Muscle of leg (tissue), 11 donors: ENCODE results near the gene HCST. TPM values are rescaled to one million over a fixed set of nuclear protein-coding genes. Genes with fewer than 3 reads are reported as not detected.
A peak's percentile ranks its signal among the peaks of the same experiment; 100 is the strongest.

Source experiments
- DNase-seq: peaks from one replicate; pipeline ENCODE4 v3.0.0; 2013
- H3K27ac ChIP-seq: one replicate; pipeline ENCODE4 v1.5.1; 2013; ENCODE audit warnings: mild to moderate bottlenecking, low read length, control low read depth
- H3K27me3 ChIP-seq: one replicate; pipeline ENCODE4 v1.6.1; 2013; ENCODE audit warnings: low read length; ENCODE audit not compliant: control insufficient read depth, insufficient read depth
- H3K36me3 ChIP-seq: one replicate; pipeline ENCODE4 v1.6.1; 2013; ENCODE audit warnings: low read length; ENCODE audit not compliant: control insufficient read depth, insufficient read depth
- H3K4me1 ChIP-seq: one replicate; pipeline ENCODE4 v1.6.1; 2013; ENCODE audit warnings: low read length; ENCODE audit not compliant: control insufficient read depth, insufficient read depth
- H3K4me3 ChIP-seq: one replicate; pipeline ENCODE4 v1.5.1; 2013; ENCODE audit warnings: low read length, control low read depth
- H3K9me3 ChIP-seq: replicated peaks from 2 replicates; pipeline ENCODE4 v1.6.1; 2013; ENCODE audit warnings: low read depth, low read length; ENCODE audit not compliant: control insufficient read depth
- WGBS: methylation state at CpG from one replicate; pipeline ENCODE4 v1.1.5; 2013; ENCODE audit warnings: missing lambda C conversion rate; ENCODE audit not compliant: insufficient coverage; 5-methylcytosine and 5-hydroxymethylcytosine counted together
- polyA plus RNA-seq, 8 donors: library from polyadenylated mRNA; unstranded; fragments of 120-200 nt; gene quantifications; one replicate each; pipeline versions ENCODE4 v1.2.1 to v1.2.3, GENCODE V29; 2013; ENCODE audit warnings: inconsistent platforms in 1 of 8, low replicate concordance in 1 of 8; ENCODE audit not compliant: insufficient read length in 8 of 8, insufficient read depth in 1 of 8
- total RNA-seq: library from RNA; stranded (reverse); fragments of 120-200 nt; gene quantifications from one replicate; pipeline ENCODE4 v1.2.4, GENCODE V29; 2013

HCST gene
- total and polyA plus RNA-seq, 9 donors = 3.5 to 7.8 (median 5.5) TPM

DNA sequence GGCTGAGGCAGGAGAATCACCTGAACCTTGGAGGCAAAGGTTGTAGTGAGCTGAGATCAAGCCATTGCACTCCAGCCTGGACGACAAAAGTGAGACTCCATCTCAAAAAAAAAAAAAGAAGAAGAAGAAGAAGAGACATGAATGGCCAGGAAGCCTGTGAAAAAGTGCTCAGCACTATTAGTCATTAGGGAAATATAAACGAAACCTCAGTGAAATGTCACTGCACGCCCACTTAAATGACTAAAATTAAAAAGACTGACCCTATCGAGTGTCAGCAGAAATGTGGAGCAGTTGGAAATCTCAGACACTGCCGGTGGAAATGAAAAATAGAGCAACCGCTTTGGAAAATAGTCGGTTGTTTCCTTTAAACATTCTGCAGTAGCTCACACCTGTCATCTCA is 11.3 kb downstream of the HCST start:
- no peaks in the 10 kb centered on the region for H3K9me3 ChIP-seq
- no peak overlapping the region for H3K4me3 ChIP-seq
- no peaks in the 10 kb centered on the region for H3K27me3 ChIP-seq
- no peak overlapping the region for H3K27ac ChIP-seq
- WGBS = 39% methylated on average over 2 of the region's 7 CpGs
- H3K4me1 ChIP-seq = no peaks in the 10 kb centered on the region
- no peak for DNase-seq
- no peaks in the 10 kb centered on the region for H3K36me3 ChIP-seq

DNA sequence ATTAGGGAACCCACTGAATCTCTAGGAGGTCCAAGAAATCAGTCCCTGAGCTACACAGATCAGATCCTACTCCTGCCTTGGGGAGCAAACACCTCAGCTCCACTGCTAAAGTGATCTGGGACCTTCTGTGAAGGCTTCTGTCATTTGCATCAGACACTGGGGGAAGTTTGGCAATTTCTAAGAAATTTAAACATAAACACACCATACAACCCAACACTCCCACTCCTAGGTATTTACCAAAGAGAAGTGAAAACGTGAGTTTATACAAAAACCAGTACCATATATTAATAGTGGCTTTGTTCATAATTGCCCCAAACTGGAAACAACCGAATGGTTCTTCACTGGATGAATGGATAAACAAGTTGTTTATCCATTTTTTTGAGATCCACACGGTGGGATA is 13.1 kb downstream of the HCST start:
- H3K4me1 ChIP-seq = no peaks in the 10 kb centered on the region
- H3K27ac ChIP-seq = no peak overlapping the region
- WGBS = no CpG with 5 or more reads among the region's 3 CpGs
- DNase-seq = no peak
- no peaks in the 10 kb centered on the region for H3K36me3 ChIP-seq
- no peak overlapping the region for H3K4me3 ChIP-seq
- no peaks in the 10 kb centered on the region for H3K27me3 ChIP-seq
- no peaks in the 10 kb centered on the region for H3K9me3 ChIP-seq

DNA sequence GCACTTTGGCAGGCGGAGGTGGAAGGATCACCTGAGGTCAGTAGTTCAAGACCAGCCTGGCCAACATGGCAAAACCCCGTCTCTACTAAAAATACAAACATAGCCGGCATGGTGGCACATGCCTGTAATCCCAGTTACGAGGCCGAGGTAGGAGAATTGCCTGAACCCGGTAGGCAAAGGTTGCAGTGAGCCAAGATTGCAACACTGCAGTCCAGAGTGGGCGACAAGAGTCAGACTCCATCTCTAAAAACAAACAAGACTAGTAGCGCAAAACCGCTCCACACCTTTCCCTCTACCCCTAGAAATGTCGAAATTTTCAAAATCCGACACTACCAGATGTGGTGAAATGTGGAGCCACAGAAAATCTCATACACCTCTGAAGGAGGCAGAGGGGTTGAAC is 17.0 kb downstream of the HCST start:
- H3K36me3 ChIP-seq = no peaks in the 10 kb centered on the region
- H3K9me3 ChIP-seq = no peaks in the 10 kb centered on the region
- DNase-seq = no peak
- no peaks in the 10 kb centered on the region for H3K4me1 ChIP-seq
- WGBS = 85% methylated on average over 6 of the region's 11 CpGs
- no peak overlapping the region for H3K27ac ChIP-seq
- no peak overlapping the region for H3K4me3 ChIP-seq
- no peaks in the 10 kb centered on the region for H3K27me3 ChIP-seq

DNA sequence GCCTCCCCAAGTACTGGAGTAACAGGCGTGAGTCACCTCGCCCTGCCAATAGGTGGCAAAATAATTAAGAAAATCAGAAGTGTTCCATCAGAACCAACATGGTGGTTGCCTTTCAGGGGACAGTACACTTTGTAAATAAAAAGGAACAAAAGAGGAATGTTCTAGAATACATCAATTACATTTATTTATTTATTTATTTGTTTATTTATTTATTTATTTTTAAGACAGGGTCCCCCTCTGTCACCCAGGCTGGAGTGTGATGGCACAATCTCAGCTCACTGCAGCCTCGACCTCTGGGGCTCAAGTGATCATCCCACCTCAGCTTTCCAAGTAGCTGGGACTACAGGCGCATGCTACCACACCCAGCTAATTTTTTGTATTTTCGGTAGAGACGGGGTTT is 18.7 kb downstream of the HCST start:
- H3K9me3 ChIP-seq = peaks cover 3% of the 10 kb centered on the region
- no peak overlapping the region for H3K4me3 ChIP-seq
- H3K27me3 ChIP-seq = no peaks in the 10 kb centered on the region
- no peak for DNase-seq
- H3K27ac ChIP-seq = no peak overlapping the region
- no peaks in the 10 kb centered on the region for H3K36me3 ChIP-seq
- no peaks in the 10 kb centered on the region for H3K4me1 ChIP-seq
- WGBS = no CpG with 5 or more reads among the region's 6 CpGs

DNA sequence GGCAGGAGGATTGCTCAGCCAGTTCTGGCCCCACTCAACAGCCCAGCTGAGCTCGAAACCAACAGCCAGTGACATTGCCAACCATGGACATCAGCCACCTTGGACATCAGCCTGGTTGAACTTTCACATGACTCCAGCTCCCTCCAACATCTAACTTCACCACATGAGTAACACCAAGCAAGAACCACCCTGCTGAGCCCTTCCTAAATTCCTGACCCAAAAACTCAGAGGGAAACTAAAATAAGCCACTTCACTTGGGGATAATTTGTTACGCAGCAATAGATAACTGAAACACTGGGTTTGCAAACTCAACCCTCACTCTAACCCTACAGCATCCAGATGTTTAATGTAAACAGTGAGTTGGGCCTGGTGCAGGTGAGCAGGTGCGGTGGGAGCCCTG is 23.2 kb downstream of the HCST start:
- no peak overlapping the region for H3K4me3 ChIP-seq
- WGBS = 71% methylated on average over 1 of the region's 3 CpGs

DNA sequence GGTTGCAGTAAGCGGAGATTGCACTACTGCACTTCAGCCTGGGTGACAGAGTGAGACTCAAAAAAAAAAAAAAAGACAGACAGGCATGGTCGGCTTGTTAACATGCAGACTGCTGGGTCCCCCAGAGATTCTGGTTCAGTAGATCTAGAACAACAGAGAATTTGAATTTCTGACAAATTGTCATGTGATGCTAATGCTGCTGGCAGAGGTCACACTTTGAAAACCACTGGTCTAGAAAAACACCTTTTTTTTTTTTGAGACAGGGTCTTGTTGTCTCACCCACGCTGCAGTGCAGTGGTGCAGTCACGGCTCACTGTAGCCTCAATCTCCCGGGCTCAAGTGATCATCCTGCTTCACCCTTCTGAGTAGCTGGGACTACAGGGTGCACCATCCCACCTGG is 26.2 kb downstream of the HCST start:
- peaks cover 3% of the 10 kb centered on the region for H3K9me3 ChIP-seq
- H3K4me1 ChIP-seq = peaks cover 8% of the 10 kb centered on the region
- no peak for DNase-seq
- no peaks in the 10 kb centered on the region for H3K36me3 ChIP-seq
- H3K4me3 ChIP-seq = no peak overlapping the region
- 68% methylated on average over 5 of the region's 5 CpGs for WGBS
- H3K27ac ChIP-seq = no peak overlapping the region
- H3K27me3 ChIP-seq = no peaks in the 10 kb centered on the region

More for the DNA sequence above, 23.2 kb downstream of the HCST start:
- no peak overlapping the region for H3K27ac ChIP-seq
- no peak for DNase-seq
- no peaks in the 10 kb centered on the region for H3K4me1 ChIP-seq
- H3K27me3 ChIP-seq = no peaks in the 10 kb centered on the region
- peaks cover 3% of the 10 kb centered on the region for H3K9me3 ChIP-seq
- H3K36me3 ChIP-seq = no peaks in the 10 kb centered on the region

DNA sequence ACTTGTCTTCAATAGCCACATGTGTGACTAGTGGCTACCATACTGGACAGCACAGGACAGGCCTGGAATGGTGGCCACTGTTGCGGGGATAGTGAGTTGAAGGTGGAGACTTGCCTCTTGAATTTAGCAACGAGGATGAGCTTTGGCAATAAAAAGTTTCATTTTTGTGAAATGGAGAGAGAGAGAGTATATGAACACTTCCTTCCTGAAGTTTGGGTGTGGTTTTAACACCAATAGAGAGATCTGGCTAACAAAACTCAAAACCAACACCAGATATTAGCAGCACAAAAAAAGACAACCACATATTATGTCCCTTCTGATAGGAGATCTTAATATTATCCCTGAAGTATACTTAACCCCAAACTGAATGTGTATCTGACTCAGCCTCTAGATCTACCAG is 27.5 kb downstream of the HCST start:
- H3K27ac ChIP-seq = no peak overlapping the region
- DNase-seq = no peak
- 78% methylated on average over 1 of the region's 2 CpGs for WGBS
- H3K9me3 ChIP-seq = peaks cover 3% of the 10 kb centered on the region
- no peaks in the 10 kb centered on the region for H3K27me3 ChIP-seq
- no peak overlapping the region for H3K4me3 ChIP-seq
- peaks cover 8% of the 10 kb centered on the region for H3K4me1 ChIP-seq
- no peaks in the 10 kb centered on the region for H3K36me3 ChIP-seq

DNA sequence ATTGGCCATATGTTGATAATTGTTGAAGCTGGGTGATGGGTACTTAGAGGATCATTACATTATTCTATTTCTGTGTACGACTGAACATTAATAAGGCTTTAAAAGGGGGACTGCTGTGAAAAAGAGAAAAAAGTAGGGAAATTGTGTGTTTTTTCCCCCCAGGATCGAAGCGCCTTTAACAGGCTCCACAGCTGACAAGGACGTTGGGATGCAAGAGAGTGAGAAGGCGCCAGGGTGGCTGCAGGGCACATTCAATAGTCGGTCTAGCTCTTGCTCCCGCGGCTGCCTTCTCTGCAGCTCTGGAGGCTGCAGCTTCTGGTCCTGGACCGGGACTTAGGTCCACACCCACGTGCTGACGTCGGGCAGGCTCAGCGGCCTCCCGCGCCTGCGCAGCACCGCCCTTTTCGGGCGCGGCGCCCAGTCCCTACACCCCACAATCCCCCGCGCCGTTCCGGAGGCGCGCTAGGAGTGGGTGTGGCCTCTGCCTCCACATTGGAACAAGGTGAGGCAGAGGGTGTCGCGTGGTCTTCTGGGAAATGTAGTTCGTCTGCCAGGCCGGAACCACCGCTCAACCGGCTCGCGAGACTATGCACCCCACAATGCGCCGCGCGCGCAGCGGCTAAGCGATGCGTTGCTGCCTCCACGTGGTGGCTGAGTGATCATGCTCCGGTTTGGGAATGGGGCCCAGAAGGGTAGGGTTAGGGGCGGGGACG is 29.0 kb downstream of the HCST start:
- peak overlapping the region; percentile 42 for H3K4me3 ChIP-seq
- H3K27me3 ChIP-seq = no peaks in the 10 kb centered on the region
- H3K9me3 ChIP-seq = no peaks in the 10 kb centered on the region
- DNase-seq = peak; percentile 100
- under 1% methylated on average over 29 of the region's 47 CpGs for WGBS
- H3K27ac ChIP-seq = peak overlapping the region; percentile 84
- H3K36me3 ChIP-seq = no peaks in the 10 kb centered on the region
- H3K4me1 ChIP-seq = peaks cover 15% of the 10 kb centered on the region

DNA sequence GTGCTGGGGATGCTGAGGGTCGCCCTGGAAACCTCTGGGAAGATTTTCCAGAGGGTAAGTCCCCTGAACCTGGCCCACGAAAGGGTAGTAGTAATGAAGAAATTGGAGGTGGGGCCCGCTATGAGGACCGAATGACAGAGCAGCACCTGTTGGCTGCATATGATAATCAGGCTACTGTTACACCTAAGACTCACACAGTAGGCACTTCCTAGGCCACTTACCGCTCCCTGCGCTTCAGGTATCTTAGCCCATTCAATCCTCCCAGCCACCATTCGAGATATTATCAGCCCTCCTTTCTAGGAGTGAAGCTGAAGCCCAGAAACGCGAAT is 29.5 kb downstream of the HCST start:
- peak overlapping the region; percentile 29 for H3K27ac ChIP-seq
- peaks cover 18% of the 10 kb centered on the region for H3K4me1 ChIP-seq
- no peak for DNase-seq
- H3K27me3 ChIP-seq = no peaks in the 10 kb centered on the region
- H3K36me3 ChIP-seq = no peaks in the 10 kb centered on the region
- no peaks in the 10 kb centered on the region for H3K9me3 ChIP-seq
- H3K4me3 ChIP-seq = no peak overlapping the region
- WGBS = 0% methylated on average over 4 of the region's 9 CpGs

DNA sequence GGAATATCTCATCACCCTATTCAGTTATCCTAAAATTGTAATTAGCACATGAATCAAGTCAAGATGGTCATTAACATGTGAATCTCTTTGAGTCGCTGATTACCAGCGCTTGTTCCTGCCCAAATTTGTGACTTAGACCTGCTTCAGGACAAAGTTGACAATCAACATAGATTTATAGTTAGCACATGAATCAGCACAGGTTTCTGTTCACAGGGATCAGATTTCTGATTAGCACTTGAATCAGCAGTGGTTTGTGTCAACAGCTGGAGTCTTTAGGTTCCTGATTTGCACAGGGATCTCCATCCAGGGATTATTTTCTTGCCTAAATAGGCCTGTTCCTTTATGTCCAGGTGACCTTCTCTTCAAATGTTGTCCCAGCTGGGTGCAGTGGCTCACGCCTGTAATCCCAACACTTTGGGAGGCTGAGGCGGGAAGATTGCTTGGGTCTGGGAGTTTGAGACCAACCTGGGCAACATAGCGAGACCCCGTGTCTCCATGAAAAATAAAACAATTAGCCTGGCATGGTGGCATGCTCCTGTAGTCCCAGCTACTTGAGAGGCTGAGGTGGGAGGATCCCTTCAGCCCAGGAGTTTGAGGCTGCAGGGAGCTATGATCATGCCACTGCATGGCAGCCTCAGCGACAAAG is 30.1 kb downstream of the HCST start:
- no peak for DNase-seq
- Histone ChIP-seq H3K27me3 (no peaks in the 10 kb centered on the region), H3K9me3 (no peaks in the 10 kb centered on the region), H3K4me3 (no peak overlapping the region), H3K27ac (no peak overlapping the region), H3K4me1 (peaks cover 23% of the 10 kb centered on the region), H3K36me3 (no peaks in the 10 kb centered on the region)
- 54% methylated on average over 7 of the region's 7 CpGs for WGBS
